ENCODE data around the gene TYSND1.

GRCh38 chr10:70096705-70097420 is 49.6 kb downstream of the TYSND1 start:
- TF ChIP-seq POLR2A (IDR thresholded peaks at IDR 0.05) (no peak), CTCF (IDR thresholded peaks at IDR 0.05) (no peak)

All from esophagus squamous epithelium (tissue), 4 donors.